Smooth muscle cell (in vitro differentiated cells): ENCODE data around the gene INPP5F. TPM values are rescaled to one million over a fixed set of nuclear protein-coding genes. Genes with fewer than 3 reads are reported as not detected.
"Not testable (repeated sequence)": the region's sequence is repeated elsewhere in the genome, so short reads cannot be mapped to it uniquely, and the experiment has no call there.

Experiments used
- DNase-seq: peaks from one replicate; lab custom pipeline; 2025; ENCODE audit not compliant: unreplicated experiment; lab: John Stamatoyannopoulos, UW
- H2AFZ ChIP-seq: fragments of 200-600 bp; sonication (generic); 2 replicates; pipeline ENCODE4 v1.6.0; 2016; ENCODE audit warnings: antibody characterized with exemption, low read depth, mild to moderate bottlenecking
- H3F3A ChIP-seq: fragments of 200-600 bp; sonication (generic); 2 replicates; pipeline ENCODE4 v1.6.0; 2017; ENCODE audit warnings: antibody characterized with exemption, low read depth
- H3K27ac ChIP-seq: fragments of 200-600 bp; sonication (generic); 2 replicates; pipeline ENCODE4 v1.5.1; 2016; ENCODE audit warnings: low read depth, mild to moderate bottlenecking
- H3K27me3 ChIP-seq: fragments of 200-600 bp; sonication (generic); 2 replicates; pipeline ENCODE4 v1.6.1; 2016; ENCODE audit warnings: low read depth, mild to moderate bottlenecking
- H3K36me3 ChIP-seq: fragments of 200-600 bp; sonication (generic); 2 replicates; pipeline ENCODE4 v1.5.1; 2016; ENCODE audit warnings: low read depth
- H3K4me1 ChIP-seq: fragments of 200-600 bp; sonication (generic); 2 replicates; pipeline ENCODE4 v1.5.1; 2016; ENCODE audit warnings: low read depth
- H3K4me2 ChIP-seq: fragments of 200-600 bp; sonication (generic); 2 replicates; pipeline ENCODE4 v1.6.0; 2016; ENCODE audit warnings: mild to moderate bottlenecking
- H3K4me3 ChIP-seq: fragments of 200-600 bp; sonication (generic); 2 replicates; pipeline ENCODE4 v1.5.1; 2016; ENCODE audit warnings: mild to moderate bottlenecking
- H3K79me2 ChIP-seq: fragments of 200-600 bp; sonication (generic); 2 replicates; pipeline ENCODE4 v1.6.0; 2016; ENCODE audit warnings: low read depth, mild to moderate bottlenecking
- H3K9ac ChIP-seq: fragments of 200-600 bp; sonication (generic); 2 replicates; pipeline ENCODE4 v1.6.0; 2016; ENCODE audit warnings: low read depth
- H3K9me3 ChIP-seq: fragments of 200-600 bp; sonication (generic); replicated peaks from 2 replicates; pipeline ENCODE4 v1.5.1; 2016; ENCODE audit warnings: low read depth
- H4K20me1 ChIP-seq: fragments of 200-600 bp; sonication (generic); 2 replicates; pipeline ENCODE4 v1.6.0; 2016; ENCODE audit warnings: low read depth
- WGBS: methylation state at CpG from one replicate; pipeline ENCODE4 v1.1.7; 2016; ENCODE audit warnings: low lambda C conversion rate; 5-methylcytosine and 5-hydroxymethylcytosine counted together
- polyA plus RNA-seq: library from polyadenylated mRNA; unstranded; fragments of >200 nt; fragmentation: Nextera tagmentation; extraction: Ambion mirVana; gene quantifications from 2 replicates; pipeline ENCODE4 v1.2.1, GENCODE V29; 2016
- total RNA-seq: library from RNA; depleted of rRNA; stranded (reverse); fragments of >200 nt; gene quantifications from 2 replicates; pipeline ENCODE4 v1.2.3, GENCODE V29; 2014
- TF ChIP-seq, protein P1 (sequence below): fragments of 200-600 bp; sonication (generic); IDR thresholded peaks from 2 replicates; pipeline ENCODE4 v1.5.1; 2017; ENCODE audit warnings: borderline replicate concordance, mild to moderate bottlenecking, antibody characterized with exemption; ENCODE audit not compliant: insufficient read depth, poor library complexity, severe bottlenecking

The INPP5F gene
- total and polyA plus RNA-seq, 2 experiments from 2014 or later, result 15.9 to 106 TPM

DNA sequence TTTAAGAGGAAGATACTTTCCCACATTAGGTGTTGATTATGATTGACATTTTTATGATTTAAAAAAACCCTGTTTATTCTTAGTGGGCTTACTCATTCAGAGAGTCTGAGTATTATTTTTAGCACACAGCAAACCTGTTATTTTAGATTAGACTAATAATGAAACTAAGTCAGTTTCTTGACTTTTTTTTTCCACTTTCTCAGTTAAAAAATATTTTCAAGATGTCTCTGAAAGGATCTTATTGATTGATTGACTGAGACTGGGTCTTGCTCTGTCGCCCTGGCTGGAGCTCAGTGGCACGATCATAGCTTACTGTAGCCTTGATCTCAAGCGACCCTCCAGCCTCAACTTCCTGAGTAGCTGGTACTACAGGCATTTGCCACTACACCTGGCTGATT, 20.4 kb upstream of the INPP5F start:
- TF ChIP-seq, protein P1, sequence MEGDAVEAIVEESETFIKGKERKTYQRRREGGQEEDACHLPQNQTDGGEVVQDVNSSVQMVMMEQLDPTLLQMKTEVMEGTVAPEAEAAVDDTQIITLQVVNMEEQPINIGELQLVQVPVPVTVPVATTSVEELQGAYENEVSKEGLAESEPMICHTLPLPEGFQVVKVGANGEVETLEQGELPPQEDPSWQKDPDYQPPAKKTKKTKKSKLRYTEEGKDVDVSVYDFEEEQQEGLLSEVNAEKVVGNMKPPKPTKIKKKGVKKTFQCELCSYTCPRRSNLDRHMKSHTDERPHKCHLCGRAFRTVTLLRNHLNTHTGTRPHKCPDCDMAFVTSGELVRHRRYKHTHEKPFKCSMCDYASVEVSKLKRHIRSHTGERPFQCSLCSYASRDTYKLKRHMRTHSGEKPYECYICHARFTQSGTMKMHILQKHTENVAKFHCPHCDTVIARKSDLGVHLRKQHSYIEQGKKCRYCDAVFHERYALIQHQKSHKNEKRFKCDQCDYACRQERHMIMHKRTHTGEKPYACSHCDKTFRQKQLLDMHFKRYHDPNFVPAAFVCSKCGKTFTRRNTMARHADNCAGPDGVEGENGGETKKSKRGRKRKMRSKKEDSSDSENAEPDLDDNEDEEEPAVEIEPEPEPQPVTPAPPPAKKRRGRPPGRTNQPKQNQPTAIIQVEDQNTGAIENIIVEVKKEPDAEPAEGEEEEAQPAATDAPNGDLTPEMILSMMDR, result no peak

DNA sequence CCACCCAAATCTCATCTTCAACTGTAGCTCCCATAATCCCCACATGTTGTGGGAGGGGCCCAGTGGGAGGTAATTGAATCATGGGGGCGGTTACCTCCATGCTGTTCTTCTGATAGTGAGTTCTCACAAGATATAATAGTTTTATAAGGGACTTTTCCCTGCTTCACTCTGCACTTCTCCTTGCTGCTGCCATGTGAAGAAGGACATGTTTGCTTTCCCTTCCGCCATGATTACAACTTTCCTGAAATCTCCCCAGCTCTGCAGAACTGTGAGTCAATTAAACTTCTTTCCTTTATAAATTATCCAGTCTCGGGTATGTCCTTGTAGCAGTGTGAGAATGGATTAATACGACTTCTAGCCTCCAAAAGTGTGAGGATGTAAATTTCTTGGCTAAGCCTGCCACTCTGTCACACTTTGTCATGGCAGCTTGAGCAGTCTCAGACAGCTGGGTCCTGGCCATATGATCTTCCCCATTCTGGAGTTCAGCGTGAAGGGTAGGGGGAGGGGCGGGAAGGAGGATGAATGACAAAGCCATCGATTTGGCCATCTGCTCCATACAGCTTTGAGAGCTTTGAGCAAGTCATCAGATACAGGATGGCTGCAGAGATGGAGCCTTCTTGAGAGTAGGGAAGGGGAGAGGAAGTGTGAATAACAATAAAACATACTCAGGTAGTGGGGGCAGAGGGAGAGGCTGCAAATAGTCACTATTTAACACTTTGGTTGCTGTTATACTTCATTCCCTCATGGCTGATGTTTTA, 19.1 kb upstream of the INPP5F start:
- Histone ChIP-seq H3K27me3 (no peaks in the 10 kb centered on the region), H3K4me1 (no peaks in the 10 kb centered on the region), H4K20me1 (no peaks in the 10 kb centered on the region), H3K4me3 (no peak overlapping the region), H3F3A (no peaks in the 10 kb centered on the region), H3K79me2 (no peaks in the 10 kb centered on the region), H3K9me3 (peaks cover 3% of the 10 kb centered on the region), H3K4me2 (no peak overlapping the region), H3K27ac (no peak overlapping the region), H3K36me3 (no peaks in the 10 kb centered on the region), H3K9ac (no peak overlapping the region), H2AFZ (no peak overlapping the region)
- 80% methylated on average over 7 of the region's 7 CpGs for WGBS
- no peak for DNase-seq
- TF ChIP-seq, protein P1, result no peak

More for the DNA sequence above, 20.4 kb upstream of the INPP5F start:
- peaks cover 3% of the 10 kb centered on the region for H3K9me3 ChIP-seq
- H2AFZ ChIP-seq, result no peak overlapping the region
- 92% methylated on average over 3 of the region's 3 CpGs for WGBS
- no peaks in the 10 kb centered on the region for H3K27me3 ChIP-seq
- H3K4me2 ChIP-seq, result no peak overlapping the region
- no peak for DNase-seq
- H4K20me1 ChIP-seq, result no peaks in the 10 kb centered on the region
- H3K27ac ChIP-seq, result no peak overlapping the region
- H3K36me3 ChIP-seq, result no peaks in the 10 kb centered on the region
- H3K4me1 ChIP-seq, result no peaks in the 10 kb centered on the region
- H3K79me2 ChIP-seq, result no peaks in the 10 kb centered on the region
- no peak overlapping the region for H3K9ac ChIP-seq
- no peak overlapping the region for H3K4me3 ChIP-seq
- H3F3A ChIP-seq, result no peaks in the 10 kb centered on the region

DNA sequence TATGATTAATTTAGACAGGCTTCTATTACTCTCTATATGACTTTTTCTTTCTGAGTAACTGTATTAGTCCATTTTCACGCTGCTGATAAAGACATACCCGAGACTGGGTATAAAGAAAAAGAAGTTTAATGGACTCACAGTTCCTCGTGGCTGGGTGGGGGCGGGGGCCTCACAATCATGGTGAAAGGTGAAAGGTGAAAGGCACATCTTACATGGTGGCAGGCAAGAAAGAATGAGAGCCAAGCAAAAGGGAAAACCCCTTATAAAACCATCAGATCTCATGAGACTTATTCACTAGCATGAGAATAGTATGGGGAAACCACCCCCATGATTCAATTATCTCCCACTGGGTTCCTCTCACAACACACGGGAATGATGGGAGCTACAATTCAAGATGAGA, 18.5 kb upstream of the INPP5F start:
- H3K9me3 ChIP-seq, H3K36me3 ChIP-seq, H3K4me3 ChIP-seq, H2AFZ ChIP-seq, H3K79me2 ChIP-seq, H3K9ac ChIP-seq, H3K4me1 ChIP-seq, DNase-seq, H3K27ac ChIP-seq, H3K4me2 ChIP-seq, H4K20me1 ChIP-seq, H3F3A ChIP-seq, H3K27me3 ChIP-seq: not testable (repeated sequence)
- WGBS, result 92% methylated on average over 5 of the region's 5 CpGs

DNA sequence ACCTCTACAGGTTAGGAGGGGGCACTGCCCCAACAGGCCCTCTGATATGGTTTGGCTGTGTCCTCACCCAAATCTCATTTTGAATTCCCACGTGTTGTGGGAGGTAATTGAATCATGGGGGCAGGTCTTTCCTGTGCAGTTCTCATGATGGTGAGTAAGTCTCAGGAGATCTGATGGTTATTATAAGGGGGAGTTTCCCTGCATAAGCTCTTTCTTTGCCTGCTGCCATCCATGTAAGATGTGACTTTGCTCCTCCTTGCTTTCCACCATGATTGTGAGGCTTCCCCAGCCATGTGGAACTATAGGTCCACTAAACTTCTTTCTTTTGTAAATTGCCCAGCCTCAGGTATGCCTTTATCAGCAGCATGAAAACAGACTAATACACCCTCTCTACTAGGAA, 14.9 kb upstream of the INPP5F start:
- not testable (repeated sequence) for DNase-seq, H3K4me3 ChIP-seq, H4K20me1 ChIP-seq, H3K4me2 ChIP-seq, H2AFZ ChIP-seq, H3F3A ChIP-seq, H3K36me3 ChIP-seq, H3K27ac ChIP-seq, H3K9me3 ChIP-seq, H3K27me3 ChIP-seq, H3K4me1 ChIP-seq, H3K79me2 ChIP-seq, H3K9ac ChIP-seq
- 95% methylated on average over 1 of the region's 1 CpG for WGBS
